Hepatocyte (in vitro differentiated cells): ENCODE measurements around the gene CDRT15L2. TPM values are rescaled to one million over a fixed set of nuclear protein-coding genes. Genes with fewer than 3 reads are reported as not detected.

Experiments
- polyA plus RNA-seq: library from polyadenylated mRNA; unstranded; fragments of >200 nt; fragmentation: Nextera tagmentation; extraction: Ambion mirVana; gene quantifications from 2 replicates; pipeline ENCODE4 v1.2.1, GENCODE V29; 2016
- small RNA-seq: library from RNA; depleted of rRNA; stranded (forward); fragments of <200 nt; gene quantifications from one replicate; pipeline ENCODE3, GENCODE V24; 2014
- total RNA-seq: library from RNA; depleted of rRNA; stranded (reverse); fragments of >200 nt; gene quantifications from 2 replicates; pipeline ENCODE4 v1.2.3, GENCODE V29; 2014

The CDRT15L2 gene
- total and polyA plus RNA-seq, 2 experiments from 2014 or later, result not detected

Small RNAs within 50 kb of the gene (small RNA-seq; reads per million reads assigned to genes)
- not detected for gene AC015818.1
- not detected for gene AC087499.1
- gene AC087499.3, result not detected

Other genes with a start within 250 kb of the CDRT15L2 start
- not detected in 2 replicates for gene LGALS9B, start 112.2 kb upstream of the CDRT15L2 start, total RNA-seq
- not detected in 2 replicates for gene LGALS9B, start 112.2 kb upstream of the CDRT15L2 start, polyA plus RNA-seq